HG02870 (cell line): ENCODE data around the gene WFDC10A.
"Not testable (repeated sequence)": the region's sequence is repeated elsewhere in the genome, so short reads cannot be mapped to it uniquely, and the experiment has no call there.

Experiments used
- ATAC-seq: cut with Tn5 transposase; IDR thresholded peaks from one replicate; pipeline ENCODE4 v1.9.1; 2021; ENCODE audit warnings: mild to moderate bottlenecking, moderate library complexity; ENCODE audit not compliant: unreplicated experiment

The WFDC10A gene

GRCh38 chr20:45629496-45630100 lies at the start of gene WFDC10A:
WFDC10A (plus strand) TSS chr20:45629739; CDS start chr20:45629814, 75 bp downstream.
- no peak for ATAC-seq

DNA sequence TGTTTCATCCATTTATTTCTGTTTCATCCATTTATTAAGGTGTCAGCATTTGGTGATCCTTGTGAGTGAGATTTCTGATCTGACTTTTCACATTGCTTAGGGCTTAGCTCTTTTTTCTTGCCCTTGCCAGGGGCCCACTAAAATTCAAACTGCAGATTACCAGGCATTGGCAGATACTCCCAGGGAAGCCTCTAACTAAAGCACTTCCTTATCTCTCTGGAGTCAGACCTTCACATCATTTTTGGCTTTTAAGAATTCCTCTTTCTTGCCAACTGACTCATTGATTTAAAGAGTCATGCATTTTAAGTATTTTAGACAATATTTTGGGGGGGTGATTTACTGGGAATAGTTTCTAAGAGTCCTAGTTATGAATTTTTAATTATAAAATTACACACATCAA lies 47.8 kb upstream of the WFDC10A start:
- ATAC-seq: no peak

DNA sequence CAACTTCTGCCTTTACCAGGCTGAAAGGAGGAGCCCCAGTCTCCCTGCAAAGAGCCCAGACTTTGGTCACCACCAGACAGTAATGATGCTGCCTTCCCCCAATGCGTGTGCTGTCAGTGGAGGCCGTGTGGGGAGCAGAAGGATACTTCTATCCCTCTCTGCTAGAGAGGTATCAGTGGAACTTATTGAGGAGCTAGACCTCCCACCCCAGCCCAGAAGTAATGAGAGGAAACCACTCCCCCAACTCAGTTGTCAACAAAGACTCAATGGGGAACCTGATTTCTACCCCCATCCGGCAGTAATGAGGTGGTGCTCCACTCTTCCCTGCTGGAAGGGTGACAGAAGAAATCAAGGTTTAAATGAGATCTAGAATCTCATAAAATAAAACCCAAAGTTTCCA lies 46.0 kb upstream of the WFDC10A start:
- no peak for ATAC-seq

DNA sequence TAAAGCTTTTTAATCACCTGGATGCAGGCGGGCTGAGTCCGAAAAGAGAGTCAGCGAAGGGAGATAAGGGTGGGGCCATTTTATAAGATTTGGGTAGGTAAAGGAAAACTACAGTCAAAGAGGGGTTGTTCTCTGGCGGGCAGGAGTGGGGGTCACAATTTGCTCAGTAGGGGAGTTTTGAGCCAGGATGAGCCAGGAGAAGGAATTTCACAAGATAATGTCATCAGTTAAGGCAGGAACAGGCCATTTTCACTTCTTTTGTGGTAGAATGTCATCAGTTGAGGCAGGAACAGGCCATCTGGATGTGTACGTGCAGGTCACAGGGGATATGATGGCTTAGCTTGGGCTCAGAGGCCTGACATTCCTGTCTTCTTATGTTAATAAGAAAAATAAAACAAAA lies 45.2 kb upstream of the WFDC10A start:
- ATAC-seq: not testable (repeated sequence)

DNA sequence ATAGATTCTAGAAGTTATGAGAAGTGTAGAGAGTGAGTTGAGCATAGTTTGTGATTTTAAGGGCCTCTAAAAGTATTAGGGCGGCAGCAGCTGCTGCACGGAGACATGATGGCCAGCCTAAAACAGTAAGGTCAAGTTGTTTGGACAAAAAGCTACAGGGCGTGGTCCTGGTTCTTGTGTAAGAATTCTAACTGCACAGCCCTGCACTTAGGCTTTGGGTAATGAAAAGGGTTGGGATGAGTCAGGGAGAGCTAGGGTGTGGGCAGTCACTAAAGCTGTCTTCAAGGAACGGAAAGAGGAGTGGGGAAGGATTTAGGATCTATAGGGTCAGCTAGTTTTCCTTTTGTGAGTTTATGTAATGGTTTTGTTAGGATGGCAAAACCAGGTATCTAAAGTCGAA lies 43.6 kb upstream of the WFDC10A start:
- not testable (repeated sequence) for ATAC-seq

- no peak for ATAC-seq
Observed at GRCh38 chr20:45588800-45589199, 40.7 kb upstream of the WFDC10A start.

DNA sequence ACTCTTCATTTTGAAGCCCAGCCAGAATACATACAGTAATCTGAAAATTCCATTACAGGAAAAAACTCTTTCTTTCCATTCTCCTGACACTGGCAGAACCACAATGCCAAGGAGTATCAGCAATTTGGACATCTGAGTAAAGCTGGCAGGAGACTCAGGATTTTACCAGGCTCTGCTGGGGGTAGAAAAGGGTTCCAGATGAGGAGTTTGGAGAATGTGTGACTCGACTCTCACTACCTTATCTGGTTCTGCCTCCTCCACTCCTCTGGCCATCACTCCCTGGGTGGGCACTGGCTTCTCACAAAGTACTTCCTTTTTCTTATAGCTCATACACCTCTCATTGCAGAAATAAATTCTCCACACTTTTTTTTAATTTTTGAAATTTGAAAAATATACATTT lies 39.8 kb upstream of the WFDC10A start:
- no peak for ATAC-seq

- ATAC-seq: no peak
Observed at GRCh38 chr20:45592574-45593189, 36.9 kb upstream of the WFDC10A start.

- ATAC-seq: no peak
Observed at GRCh38 chr20:45593498-45593897, 36.0 kb upstream of the WFDC10A start.

DNA sequence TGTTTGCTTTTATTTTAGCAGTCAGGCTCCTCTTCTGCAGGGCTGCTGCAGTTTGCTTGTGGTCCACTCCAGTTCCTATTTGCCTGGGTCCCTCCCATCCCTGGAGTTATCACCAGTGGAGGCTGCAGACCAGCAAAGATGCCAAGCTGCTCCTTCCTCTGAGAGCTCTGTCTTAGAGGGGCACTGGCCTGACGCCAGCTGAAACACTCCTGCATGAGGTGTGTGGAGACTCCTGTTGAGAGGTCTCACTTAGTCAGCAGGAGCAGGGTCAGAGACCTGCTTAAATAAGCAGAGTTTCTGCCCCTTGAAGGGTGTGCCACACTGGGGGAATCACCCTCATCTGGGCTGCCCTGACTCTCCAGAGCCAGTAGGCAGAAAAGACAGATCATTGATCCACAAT lies 34.3 kb upstream of the WFDC10A start:
- ATAC-seq: no peak

GRCh38 chr20:45607810-45608209 lies 21.7 kb upstream of the WFDC10A start:
- no peak for ATAC-seq

- no peak for ATAC-seq
Observed at GRCh38 chr20:45611054-45611453, 18.5 kb upstream of the WFDC10A start.

GRCh38 chr20:45612314-45612713 lies 17.2 kb upstream of the WFDC10A start:
- ATAC-seq: no peak

DNA sequence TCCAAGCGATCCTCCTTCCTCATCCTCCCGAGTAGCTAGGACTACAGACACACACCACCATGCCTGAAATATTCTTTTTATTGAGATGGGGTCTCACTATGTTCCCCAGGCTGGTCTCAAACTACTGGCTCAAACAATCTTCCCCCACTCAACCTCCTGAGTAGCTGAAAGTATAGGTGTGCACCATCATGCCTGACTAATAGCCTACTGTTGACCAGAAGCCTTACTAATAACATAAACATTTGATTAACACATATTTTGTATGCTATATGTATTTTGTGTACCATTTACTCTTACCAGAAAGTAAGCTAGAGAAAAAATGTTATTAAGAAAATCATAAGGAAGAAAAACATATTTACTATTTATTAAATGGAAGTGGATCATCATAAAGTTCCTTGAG lies 11.9 kb upstream of the WFDC10A start:
- no peak for ATAC-seq

DNA sequence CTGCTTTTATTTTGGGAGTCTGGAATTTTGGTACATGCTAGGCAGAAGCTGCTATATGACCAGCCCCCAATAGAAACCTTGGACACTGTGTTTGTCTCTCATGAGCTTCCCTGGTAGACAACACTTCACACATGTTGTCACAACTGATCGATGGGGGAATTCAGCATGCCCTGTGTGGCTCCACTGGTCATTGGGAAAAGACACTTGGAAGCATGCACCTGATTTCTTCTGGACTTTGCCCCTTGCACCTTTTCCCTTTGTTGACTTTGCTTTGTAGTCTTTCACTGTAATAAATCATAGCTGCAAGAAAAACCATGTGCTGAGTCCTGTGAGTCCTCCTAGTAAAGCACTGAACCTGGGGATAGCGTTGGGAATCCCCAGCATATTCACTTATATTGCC lies 7.9 kb upstream of the WFDC10A start:
- ATAC-seq: no peak

DNA sequence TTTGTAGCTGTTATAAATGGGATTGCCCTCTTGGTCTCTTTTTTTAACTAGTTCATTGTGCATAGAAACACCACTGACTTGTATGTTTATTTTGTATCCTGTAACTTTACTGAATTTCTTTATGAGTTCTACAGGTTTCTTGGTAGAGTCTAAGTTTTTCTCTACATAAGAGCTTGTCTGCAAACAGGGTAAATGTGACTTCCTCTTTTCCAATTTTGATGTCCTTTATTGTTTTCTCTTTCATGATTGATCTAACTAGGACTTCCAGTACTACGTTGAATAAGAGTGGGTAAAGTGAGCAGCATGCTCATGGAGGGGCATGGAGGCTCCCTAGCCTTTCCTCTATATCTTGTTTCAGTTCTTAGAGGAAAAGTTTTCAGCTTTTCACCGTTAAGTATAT lies 3.0 kb upstream of the WFDC10A start:
- ATAC-seq: no peak

DNA sequence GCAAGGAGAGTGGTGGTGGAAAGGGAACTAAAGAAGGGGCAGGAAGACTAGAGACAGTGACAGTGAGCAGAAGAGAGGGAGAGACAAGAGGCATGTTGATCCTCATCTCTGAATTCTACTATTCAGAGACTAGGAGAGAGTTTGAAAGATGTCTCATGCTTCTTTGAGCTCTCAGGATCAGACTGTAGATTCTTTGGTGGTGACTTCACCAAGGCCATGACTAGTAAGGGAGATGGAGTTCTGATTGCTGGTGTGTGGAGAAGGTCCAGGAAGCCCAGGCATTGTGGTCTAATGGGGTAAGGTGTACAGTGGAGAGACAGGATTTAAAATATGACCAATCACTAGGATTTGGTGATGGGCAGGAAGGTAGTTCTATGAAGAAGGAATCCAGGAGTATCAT lies 832 bp downstream of the WFDC10A start:
- ATAC-seq: no peak

DNA sequence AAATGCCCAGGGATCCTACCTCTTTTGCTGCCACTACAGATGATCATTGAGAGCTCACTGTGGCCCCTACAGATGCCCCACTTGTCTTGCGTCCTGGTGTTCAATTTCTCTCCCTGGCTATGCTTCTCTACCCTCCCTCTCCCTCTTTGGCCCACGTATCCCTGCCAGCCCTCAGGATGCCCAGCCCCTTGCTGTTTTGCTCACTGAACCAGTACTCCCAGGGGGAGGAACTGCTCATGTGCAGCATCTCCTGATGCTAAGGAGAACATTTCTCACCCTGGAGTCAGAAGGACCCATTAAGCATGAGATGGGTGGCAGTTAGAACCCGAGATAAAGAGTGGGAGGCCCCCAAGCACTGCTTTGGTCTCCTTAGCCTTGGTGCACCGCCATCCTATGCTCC lies 1.6 kb downstream of the WFDC10A start, which contains the start of gene WFDC9:
Gene WFDC9 (minus strand): TSS at position 101 of the 400 bp plus-strand sequence. CDS start 21,103 bp downstream, outside the sequence.
- no peak for ATAC-seq

GRCh38 chr20:45636513-45636912 lies 7.0 kb downstream of the WFDC10A start:
- no peak for ATAC-seq

- ATAC-seq: no peak
Observed at GRCh38 chr20:45639687-45640086, 10.1 kb downstream of the WFDC10A start.

DNA sequence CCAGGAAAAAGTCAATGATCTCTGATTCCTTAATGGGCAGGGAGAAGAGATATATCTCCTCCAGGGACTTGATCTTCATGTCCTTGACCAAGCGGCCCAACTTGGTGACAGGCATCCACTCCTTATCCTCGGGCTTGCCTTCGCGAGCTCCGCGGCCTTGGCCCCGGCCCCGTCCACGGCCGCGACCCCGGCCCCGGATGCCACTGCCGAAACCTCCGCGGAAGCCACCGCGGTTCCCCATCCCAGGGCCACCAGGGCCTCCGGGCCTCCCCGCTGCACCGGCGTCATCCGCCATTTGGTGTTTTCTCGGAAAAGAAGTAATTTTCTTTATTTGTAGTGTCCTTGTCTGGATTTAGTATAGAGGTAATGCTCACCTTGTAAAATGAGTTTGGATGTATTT lies 11.5 kb downstream of the WFDC10A start:
- not testable (repeated sequence) for ATAC-seq

DNA sequence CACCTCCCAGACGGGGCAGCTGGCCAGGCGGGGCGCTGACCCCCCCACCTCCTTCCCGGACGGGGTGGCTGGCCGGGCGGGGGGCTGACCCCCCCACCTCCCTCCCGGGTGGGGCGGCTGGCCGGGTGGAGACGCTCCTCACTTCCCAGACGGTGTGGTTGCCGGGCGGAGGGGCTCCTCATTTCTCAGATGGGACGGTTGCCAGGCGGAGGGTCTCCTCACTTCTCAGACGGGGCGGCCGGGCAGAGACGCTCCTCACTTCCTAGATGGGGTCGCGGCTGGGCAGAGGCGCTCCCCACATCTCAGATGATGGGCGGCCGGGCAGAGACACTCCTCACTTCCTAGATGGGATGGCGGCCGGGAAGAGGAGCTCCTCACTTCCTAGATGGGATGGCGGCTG lies 16.3 kb downstream of the WFDC10A start:
- ATAC-seq: not testable (repeated sequence)

DNA sequence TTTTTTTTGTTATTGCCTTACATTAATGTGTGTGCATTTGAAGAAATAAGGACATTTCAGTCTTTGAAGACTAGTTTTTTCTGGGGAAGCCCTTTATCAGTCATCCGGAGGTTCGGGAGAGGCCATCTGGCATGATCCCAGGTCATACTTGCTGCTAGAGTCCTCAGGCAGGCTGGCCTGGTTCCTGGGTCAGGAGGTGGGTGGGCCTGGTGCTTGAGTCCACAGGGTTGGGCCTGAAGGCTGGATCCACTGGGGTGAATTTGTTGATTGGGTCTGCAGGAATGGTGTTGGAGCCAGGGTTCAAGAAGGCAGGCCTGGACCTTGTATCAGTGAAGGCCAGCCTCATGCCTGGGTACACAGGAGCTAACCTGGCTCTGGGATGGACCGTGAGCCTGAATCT lies 17.3 kb downstream of the WFDC10A start:
- no peak for ATAC-seq
